Neuronal stem cell (in vitro differentiated cells): ENCODE measurements around the gene ADAT3.

ENCODE experiments used
- DNase-seq: peaks from one replicate; pipeline ENCODE4 v3.0.0-alpha.2; 2013; ENCODE audit warnings: low spot score
- H2AFZ ChIP-seq: one replicate; pipeline ENCODE4 v1.6.1; 2013; ENCODE audit warnings: mild to moderate bottlenecking, low read length, inconsistent platforms
- H2AK5ac ChIP-seq: 2 replicates; pipeline ENCODE4 v1.6.1; 2013; ENCODE audit warnings: low read depth, mild to moderate bottlenecking, inconsistent platforms, low read length, moderate library complexity, mixed read lengths
- H2BK120ac ChIP-seq: 2 replicates; pipeline ENCODE4 v1.6.1; 2013; ENCODE audit warnings: low read depth, mild to moderate bottlenecking, inconsistent platforms, low read length, moderate library complexity, mixed read lengths
- H2BK12ac ChIP-seq: one replicate; pipeline ENCODE4 v1.6.1; 2013; ENCODE audit warnings: low read length, inconsistent platforms
- H2BK15ac ChIP-seq: 2 replicates; pipeline ENCODE4 v1.6.1; 2013; ENCODE audit warnings: mild to moderate bottlenecking, low read length, inconsistent platforms, mixed read lengths
- H2BK5ac ChIP-seq: one replicate; pipeline ENCODE4 v1.6.1; 2013; ENCODE audit warnings: inconsistent platforms, mild to moderate bottlenecking, low read length, moderate library complexity
- H3K14ac ChIP-seq: one replicate; pipeline ENCODE4 v1.6.1; 2013; ENCODE audit warnings: low read length, inconsistent platforms
- H3K18ac ChIP-seq: 2 replicates; pipeline ENCODE4 v1.6.1; 2013; ENCODE audit warnings: low read length, inconsistent platforms
- H3K23ac ChIP-seq: 2 replicates; pipeline ENCODE4 v1.6.1; 2013; ENCODE audit warnings: low read depth, mild to moderate bottlenecking, mixed read lengths, low read length, inconsistent platforms; ENCODE audit not compliant: poor library complexity
- H3K27ac ChIP-seq: replicated peaks from 3 replicates; pipeline ENCODE4 v1.5.1; 2013; ENCODE audit warnings: low read length, inconsistent platforms
- H3K27me3 ChIP-seq, 3 experiments: 2 replicates each; pipeline ENCODE4 v1.6.1; 2013; ENCODE audit warnings: low read length in 3 of 3, mild to moderate bottlenecking in 2 of 3, inconsistent platforms in 1 of 3, low read depth in 1 of 3, mixed read lengths in 1 of 3, moderate library complexity in 1 of 3; ENCODE audit not compliant: control insufficient read depth in 3 of 3, insufficient read depth in 3 of 3
- H3K36me3 ChIP-seq, 2 donors: replicated peaks in 1 of 2; 2 replicates each; pipeline ENCODE4 v1.6.1; 2013; ENCODE audit warnings: low read length in 2 of 2; ENCODE audit not compliant: control insufficient read depth in 2 of 2, insufficient read depth in 2 of 2
- H3K4ac ChIP-seq: 2 replicates; pipeline ENCODE4 v1.6.1; 2013; ENCODE audit warnings: inconsistent platforms, mild to moderate bottlenecking, low read length, moderate library complexity
- H3K4me1 ChIP-seq, 2 donors: 1 replicate in 1 of 2; 2 replicates in 1 of 2; pipeline ENCODE4 v1.6.1; 2013; ENCODE audit warnings: low read length in 2 of 2, low read depth in 1 of 2; ENCODE audit not compliant: control insufficient read depth in 2 of 2, insufficient read depth in 1 of 2
- H3K4me2 ChIP-seq: one replicate; pipeline ENCODE4 v1.6.1; 2013; ENCODE audit warnings: mild to moderate bottlenecking, low read length, inconsistent platforms; ENCODE audit not compliant: insufficient read depth, poor library complexity, severe bottlenecking
- H3K4me3 ChIP-seq, 2 donors: 2 replicates each; pipeline ENCODE4 v1.5.1; 2013; ENCODE audit warnings: low read length in 2 of 2, mild to moderate bottlenecking in 2 of 2, inconsistent platforms in 1 of 2, moderate library complexity in 1 of 2
- H3K79me1 ChIP-seq: one replicate; pipeline ENCODE4 v1.6.1; 2013; ENCODE audit warnings: low read depth, mild to moderate bottlenecking, inconsistent platforms, low read length, moderate library complexity
- H3K9ac ChIP-seq: one replicate; pipeline ENCODE4 v1.6.1; 2013; ENCODE audit warnings: mild to moderate bottlenecking, low read depth, low read length, inconsistent platforms; ENCODE audit not compliant: poor library complexity
- H3K9me3 ChIP-seq, 2 donors: replicated peaks in 1 of 2; 2 replicates each; pipeline versions ENCODE3 to v1.6.1; 2013; ENCODE audit warnings: low read length in 2 of 2, mild to moderate bottlenecking in 2 of 2, inconsistent platforms in 1 of 2, low read depth in 1 of 2, mixed read lengths in 1 of 2, moderate library complexity in 1 of 2; ENCODE audit not compliant: control insufficient read depth in 2 of 2, insufficient read depth in 1 of 2
- H4K8ac ChIP-seq: one replicate; pipeline ENCODE4 v1.6.1; 2013; ENCODE audit warnings: low read depth, mild to moderate bottlenecking, inconsistent platforms, low read length, moderate library complexity
- H4K91ac ChIP-seq: one replicate; pipeline ENCODE4 v1.6.1; 2013; ENCODE audit warnings: low read length, low read depth, mild to moderate bottlenecking, inconsistent platforms; ENCODE audit not compliant: poor library complexity
- WGBS, 2 donors: extraction: QIAGEN DNeasy Blood & Tissue Kit; methylation state at CpG; one replicate each; pipeline ENCODE4 v1.1.7; 2013; ENCODE audit warnings: missing lambda C conversion rate in 2 of 2, mixed read lengths in 1 of 2; ENCODE audit not compliant: insufficient read length in 2 of 2, insufficient replicate concordance in 1 of 2; ENCODE audit errors: extremely low coverage in 2 of 2; 5-methylcytosine and 5-hydroxymethylcytosine counted together

The ADAT3 gene

DNA sequence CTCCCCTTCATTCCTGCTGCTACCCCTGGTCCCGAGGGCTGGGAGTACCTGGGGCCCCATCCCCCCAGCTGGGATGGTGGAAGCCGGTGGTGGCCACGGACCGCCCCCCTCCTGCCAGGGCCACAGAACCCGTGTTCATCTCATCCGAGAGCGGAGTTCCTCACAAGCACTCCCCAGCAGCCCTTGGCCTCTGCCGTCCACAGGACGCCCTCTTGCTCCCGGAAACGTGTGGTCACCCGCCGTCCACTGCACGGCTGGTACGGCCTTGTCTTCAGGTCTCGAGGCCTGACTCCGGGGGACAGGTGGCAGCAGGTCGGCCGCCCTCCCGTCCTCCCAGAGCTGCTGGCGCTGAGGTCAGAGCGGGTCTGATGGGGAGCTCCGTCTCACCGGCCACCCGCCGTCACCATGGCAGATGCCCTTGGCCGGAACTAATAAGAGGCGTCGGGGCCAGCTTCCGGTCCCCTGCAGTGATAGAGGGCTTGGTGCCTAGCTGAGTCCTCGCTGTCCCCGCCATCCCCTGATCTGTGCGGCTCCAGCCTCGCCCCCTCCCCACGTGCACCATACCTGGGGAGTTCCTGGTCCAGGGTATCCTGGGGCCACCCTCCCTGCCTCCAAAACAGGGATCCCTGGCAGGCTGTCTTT is 19.2 kb downstream of the ADAT3 start:
- Histone ChIP-seq H3K23ac (peak overlapping the region; percentile 65), H4K91ac (no peak overlapping the region), H3K36me3 (peaks cover 38 to 59% of the 10 kb centered on the region in 2 donors), H3K27ac (no peak overlapping the region), H3K4ac (no peak overlapping the region), H2AK5ac (no peak overlapping the region), H3K4me1 (peaks cover 0 to 3% of the 10 kb centered on the region in 2 donors), H3K79me1 (no peaks in the 10 kb centered on the region), H3K4me3 (no peak overlapping the region), H3K9ac (no peak overlapping the region), H2BK120ac (no peak overlapping the region), H2BK5ac (no peak overlapping the region), H3K27me3 (peaks cover 0 to 4% (median 0%) of the 10 kb centered on the region in 3 experiments), H4K8ac (no peak overlapping the region), H2BK12ac (no peak overlapping the region), H3K14ac (peak overlapping the region; percentile 38), H2AFZ (no peak overlapping the region), H3K9me3 (peaks cover 0 to 4% of the 10 kb centered on the region in 2 donors), H2BK15ac (no peak overlapping the region), H3K18ac (no peak overlapping the region), H3K4me2 (no peak overlapping the region)
- no peak for DNase-seq
- WGBS, 2 donors = no CpG with 5 or more reads among the region's 35 CpGs

DNA sequence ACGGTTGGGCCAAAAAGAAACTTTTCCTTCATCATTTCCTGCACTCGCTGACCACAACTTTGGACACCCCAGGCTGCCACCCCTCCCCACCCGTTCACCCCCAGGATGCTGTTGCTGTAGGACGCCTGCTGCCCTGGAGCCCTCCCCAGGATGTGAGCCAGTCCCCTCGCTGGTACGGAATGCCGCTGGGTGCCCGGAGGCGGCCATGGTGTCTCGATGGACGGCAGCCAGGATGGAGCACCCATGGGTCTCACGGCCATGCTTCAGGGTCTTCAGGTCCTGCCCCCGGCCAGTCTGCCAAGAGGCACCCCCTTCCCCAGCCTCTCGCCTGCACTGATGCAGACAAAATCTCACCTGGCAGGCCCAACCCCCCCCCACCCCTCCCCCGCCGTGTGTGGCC is 20.3 kb downstream of the ADAT3 start:
- Histone ChIP-seq H3K27me3 (peaks cover 0 to 4% (median 0%) of the 10 kb centered on the region in 3 experiments), H3K23ac (no peak overlapping the region), H3K79me1 (no peaks in the 10 kb centered on the region), H2BK120ac (no peak overlapping the region), H3K14ac (no peak overlapping the region), H3K4ac (no peak overlapping the region), H2BK15ac (no peak overlapping the region), H3K9me3 (peaks cover 0 to 4% of the 10 kb centered on the region in 2 donors), H4K8ac (no peak overlapping the region), H3K9ac (peak overlapping the region; percentile 72), H2BK5ac (no peak overlapping the region), H3K36me3 (peaks cover 31 to 49% of the 10 kb centered on the region in 2 donors), H3K27ac (no peak overlapping the region), H3K18ac (no peak overlapping the region), H2BK12ac (peak overlapping the region; percentile 30), H2AK5ac (no peak overlapping the region), H3K4me3 (no peak overlapping the region), H3K4me1 (peaks cover 3 to 4% of the 10 kb centered on the region in 2 donors), H2AFZ (no peak overlapping the region), H4K91ac (no peak overlapping the region), H3K4me2 (no peak overlapping the region)
- DNase-seq = no peak
- no CpG with 5 or more reads among the region's 16 CpGs for WGBS, 2 donors

DNA sequence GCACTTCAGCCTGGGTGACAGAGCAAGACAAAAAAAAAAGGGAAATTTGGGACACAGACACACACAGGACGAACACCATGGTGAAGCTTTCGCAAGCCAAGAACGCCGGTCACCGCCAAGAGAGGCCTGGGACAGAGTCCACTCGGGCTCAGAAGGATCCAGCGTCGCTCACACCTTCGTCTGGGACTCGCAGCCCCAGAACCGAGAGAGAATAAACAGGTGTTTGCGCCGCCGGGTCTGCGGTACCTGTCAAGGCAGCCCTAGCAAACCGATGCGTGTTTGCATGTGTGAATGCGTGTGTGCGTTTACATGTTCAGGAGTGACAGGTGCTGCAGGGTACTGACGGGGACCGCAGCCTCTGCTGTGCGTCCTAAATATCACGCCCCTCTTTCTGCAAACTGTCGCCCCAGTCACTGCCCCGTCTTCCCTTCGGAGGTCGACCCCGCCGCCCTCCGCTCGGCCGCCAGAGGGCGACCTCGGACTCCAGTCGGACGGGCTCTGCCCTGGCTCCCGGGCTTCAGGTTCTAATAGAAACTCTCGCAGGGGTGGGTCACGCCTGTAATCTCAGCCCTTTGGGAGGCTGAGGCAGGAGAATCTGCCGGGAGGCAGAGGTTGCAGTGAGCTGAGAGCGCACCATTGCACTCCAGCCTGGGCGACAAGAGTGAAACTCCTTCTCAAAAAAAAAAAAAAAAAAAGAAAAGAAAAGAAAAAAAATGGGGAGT is 24.0 kb downstream of the ADAT3 start:
- Histone ChIP-seq H3K18ac (peak overlapping the region; percentile 90), H3K9me3 (peaks cover 0 to 7% of the 10 kb centered on the region in 2 donors), H3K9ac (no peak overlapping the region), H3K79me1 (peaks cover 2% of the 10 kb centered on the region), H4K91ac (no peak overlapping the region), H2BK5ac (peak overlapping the region; percentile 66), H2BK15ac (peak overlapping the region; percentile 97), H3K14ac (peak overlapping the region; percentile 71), H3K4me2 (peak overlapping the region; percentile 11), H3K27ac (no peak overlapping the region), H2BK12ac (no peak overlapping the region), H3K23ac (peak overlapping the region; percentile 93), H2AK5ac (peak overlapping the region; percentile 84), H3K4ac (no peak overlapping the region), H3K4me3 (no peak overlapping the region), H2AFZ (peak overlapping the region; percentile 87), H3K27me3 (peaks cover 0 to 8% (median 0%) of the 10 kb centered on the region in 3 experiments), H3K36me3 (peaks cover 10 to 17% of the 10 kb centered on the region in 2 donors), H3K4me1 (peaks cover 3 to 4% of the 10 kb centered on the region in 2 donors), H4K8ac (no peak overlapping the region), H2BK120ac (no peak overlapping the region)
- DNase-seq = peak; percentile 81
- WGBS, 2 donors = no CpG with 5 or more reads among the region's 42 CpGs

DNA sequence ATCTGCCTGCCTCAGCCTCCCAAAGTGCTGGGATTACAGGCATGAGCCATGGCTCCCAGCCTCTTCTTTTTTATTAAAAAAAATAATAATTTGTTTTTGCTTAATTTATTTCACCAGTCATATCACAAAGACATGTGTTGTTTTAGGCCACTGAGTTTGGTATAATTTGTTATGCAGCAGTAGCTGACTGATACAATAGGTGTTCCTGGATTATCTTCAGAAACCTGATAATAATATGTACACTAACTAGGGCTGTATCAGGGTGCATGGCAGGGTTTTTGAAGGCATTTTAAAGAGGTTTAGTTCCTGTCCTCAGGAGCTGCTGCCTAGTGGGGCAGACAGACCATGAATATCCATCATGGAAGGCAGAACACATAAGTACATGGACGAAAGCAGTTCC is 26.2 kb downstream of the ADAT3 start:
- Histone ChIP-seq H2BK12ac (no peak overlapping the region), H3K23ac (peak overlapping the region; percentile 23), H2AK5ac (peak overlapping the region; percentile 48), H3K4me3 (no peak overlapping the region), H3K18ac (no peak overlapping the region), H3K4me2 (no peak overlapping the region), H3K36me3 (no peaks in the 10 kb centered on the region), H4K91ac (no peak overlapping the region), H2BK15ac (no peak overlapping the region), H3K9me3 (peaks cover 7 to 11% of the 10 kb centered on the region in 2 donors), H2AFZ (no peak overlapping the region), H2BK5ac (peak overlapping the region; percentile 29), H3K27me3 (peaks cover 0 to 8% (median 0%) of the 10 kb centered on the region in 3 experiments), H3K9ac (no peak overlapping the region), H3K27ac (no peak overlapping the region), H3K14ac (no peak overlapping the region), H3K79me1 (peaks cover 2% of the 10 kb centered on the region), H4K8ac (no peak overlapping the region), H3K4me1 (peaks cover 3 to 4% of the 10 kb centered on the region in 2 donors), H3K4ac (no peak overlapping the region), H2BK120ac (no peak overlapping the region)
- WGBS, 2 donors = no CpG with 5 or more reads among the region's 1 CpG
- DNase-seq = no peak
